Small intestine (tissue), 7 donors: ENCODE data around the gene ZNF511. TPM values are rescaled to one million over a fixed set of nuclear protein-coding genes. Genes with fewer than 3 reads are reported as not detected.

Source experiments
- DNase-seq, 2 donors: peaks; one replicate each; pipeline versions ENCODE4 v3.0.0 to v3.0.0-alpha.2; 2013
- FAIRE-seq: peaks from 2 replicates; lab custom pipeline; 2012; peaks lifted over from hg19 to GRCh38; lab: Jason Lieb, UNC
- H3K27ac ChIP-seq, 3 donors: one replicate each; pipeline ENCODE4 v1.5.1; 2013; ENCODE audit warnings: low read length in 2 of 3, mild to moderate bottlenecking in 2 of 3, control low read depth in 1 of 3, inconsistent platforms in 1 of 3, low read depth in 1 of 3, moderate library complexity in 1 of 3
- H3K27me3 ChIP-seq, 3 donors: one replicate each; pipeline ENCODE4 v1.6.1; 2013; ENCODE audit warnings: low read length in 3 of 3, inconsistent platforms in 1 of 3; ENCODE audit not compliant: control insufficient read depth in 3 of 3, insufficient read depth in 3 of 3
- H3K36me3 ChIP-seq, 3 donors: one replicate each; pipeline ENCODE4 v1.6.1; 2013; ENCODE audit warnings: low read length in 3 of 3, inconsistent platforms in 1 of 3, low read depth in 1 of 3, mild to moderate bottlenecking in 1 of 3, moderate library complexity in 1 of 3; ENCODE audit not compliant: control insufficient read depth in 3 of 3, insufficient read depth in 2 of 3
- H3K4me1 ChIP-seq, 3 donors: one replicate each; pipeline ENCODE4 v1.6.1; 2013; ENCODE audit warnings: low read length in 2 of 3, inconsistent platforms in 1 of 3, low read depth in 1 of 3, mild to moderate bottlenecking in 1 of 3, moderate library complexity in 1 of 3; ENCODE audit not compliant: control insufficient read depth in 3 of 3, insufficient read depth in 2 of 3
- H3K4me3 ChIP-seq, 3 donors: one replicate each; pipeline ENCODE4 v1.5.1; 2013; ENCODE audit warnings: low read length in 3 of 3, control low read depth in 1 of 3, inconsistent platforms in 1 of 3, low read depth in 1 of 3, mild to moderate bottlenecking in 1 of 3, moderate library complexity in 1 of 3
- H3K9me3 ChIP-seq, 2 donors: one replicate each; pipeline ENCODE4 v1.6.1; 2013; ENCODE audit warnings: low read depth in 1 of 2, low read length in 1 of 2; ENCODE audit not compliant: control insufficient read depth in 2 of 2, insufficient read depth in 1 of 2
- WGBS, 3 donors: extraction: QIAGEN DNeasy Blood & Tissue Kit; methylation state at CpG; one replicate each; pipeline ENCODE4 v1.1.7; 2013; 5-methylcytosine and 5-hydroxymethylcytosine counted together
- polyA plus RNA-seq, 4 donors: library from polyadenylated mRNA; stranded (reverse) in 3 of 4; unstranded in 1 of 4; fragments of 200-250 nt in 3 of 4; fragments of 120-200 nt in 1 of 4; gene quantifications; one replicate each; pipeline versions ENCODE4 v1.2.1 to v1.2.3, GENCODE V29; 2013
- donor health status: healthy with polysubstance abuse.
- donor health status: control.
- donor health status: control.
- donor health status: Bipolar disorder and iron deficiency.
- donor health status: healthy.

Gene ZNF511
- polyA plus RNA-seq, 4 donors: 21.8 to 61.5 (median 48.8) TPM

DNA sequence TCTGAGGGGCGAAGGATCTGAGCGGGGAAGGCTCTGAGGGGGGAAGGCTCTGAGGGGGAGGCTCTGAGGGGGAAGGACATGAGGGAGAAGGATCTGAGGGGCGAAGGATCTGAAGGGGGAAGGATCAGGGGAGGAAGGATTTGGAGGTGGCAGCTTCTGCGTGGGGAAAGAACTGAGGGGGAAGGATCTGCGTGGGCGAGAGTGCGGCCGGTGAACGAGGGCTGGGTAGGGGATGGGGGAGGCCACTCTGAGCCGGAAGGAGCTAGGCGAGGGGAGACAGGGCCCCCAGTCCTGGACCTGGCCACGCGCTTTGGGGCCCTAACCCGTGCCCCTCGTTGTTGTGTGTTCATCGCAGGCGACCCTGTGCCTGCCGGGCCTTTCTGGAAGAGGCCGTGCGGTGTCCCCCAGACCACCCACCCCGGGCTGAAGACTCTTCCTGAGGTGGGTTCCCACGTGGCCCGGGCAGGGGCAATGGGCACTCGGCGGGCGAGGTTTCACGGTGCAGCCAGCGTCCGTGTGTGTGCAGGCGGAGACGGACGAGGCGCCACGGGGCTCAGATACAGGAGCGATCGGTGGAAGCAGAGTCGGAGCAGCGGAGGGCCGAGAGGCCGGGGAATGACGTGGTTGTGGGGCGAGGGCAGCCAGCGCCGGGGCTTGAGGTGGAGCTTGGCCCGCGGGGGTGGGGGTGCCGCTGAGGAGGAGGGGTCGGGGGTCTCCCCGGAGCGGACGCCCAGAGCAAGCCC, 26.0 kb downstream of the ZNF511 start:
- FAIRE-seq (no peak), DNase-seq (peak in 1 of 2 donors; percentile 37)
- Histone ChIP-seq H3K27me3 (peaks cover 9 to 69% (median 30%) of the 10 kb centered on the region in 3 donors), H3K4me1 (peaks cover 0 to 9% (median 0%) of the 10 kb centered on the region in 3 donors), H3K36me3 (no peaks in the 10 kb centered on the region), H3K9me3 (no peaks in the 10 kb centered on the region), H3K4me3 (peak overlapping the region in 1 of 3 donors; percentile 60), H3K27ac (no peak overlapping the region)
- 15 to 22% (median 19%) methylated on average over 36 to 51 of the region's 51 CpGs for WGBS, 3 donors

DNA sequence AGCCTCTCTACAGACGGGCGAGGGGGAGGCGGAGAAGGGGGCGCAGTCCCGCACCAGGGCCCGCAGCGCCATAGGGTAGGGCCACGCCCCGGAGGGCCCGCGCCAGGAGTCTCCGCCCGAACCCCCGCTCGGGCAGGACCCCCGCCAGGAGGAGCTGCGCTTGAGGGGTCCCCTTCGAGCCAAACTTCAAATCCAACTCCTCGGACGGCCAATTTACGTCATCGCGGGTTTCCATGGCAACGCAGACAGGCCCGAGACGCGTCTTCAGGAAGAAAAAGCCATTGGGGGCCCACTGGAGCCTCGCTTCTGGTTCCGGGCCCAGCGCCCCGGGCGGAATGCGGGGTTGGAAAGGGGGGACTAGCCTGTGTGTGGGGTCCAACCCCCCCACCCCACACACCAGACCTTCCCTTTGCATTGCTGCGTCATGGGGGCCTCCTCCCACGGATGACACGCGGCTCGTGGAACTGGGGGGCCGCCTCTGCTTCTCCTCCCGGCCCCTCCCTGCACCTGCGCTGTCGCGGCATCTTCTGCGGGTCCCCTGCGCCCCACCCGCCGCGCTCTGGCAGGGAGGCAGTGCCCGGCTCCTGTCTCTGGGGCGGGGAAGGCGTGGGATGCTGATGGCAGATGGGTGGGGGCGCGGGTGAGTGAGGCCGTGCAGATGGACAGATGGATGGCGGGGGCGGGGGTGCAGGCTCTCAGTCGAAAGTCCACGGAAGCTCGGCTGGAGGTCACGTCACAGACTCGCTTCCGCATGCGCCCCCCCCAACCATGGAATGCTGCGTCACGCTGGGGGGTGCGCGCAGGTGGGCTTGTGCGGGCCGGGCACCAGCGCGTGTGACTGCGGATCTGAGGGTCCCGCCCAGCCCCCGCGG, 26.8 kb downstream of the ZNF511 start:
- FAIRE-seq (no peak), DNase-seq (peak; percentile 42 to 69)
- WGBS, 3 donors: 1 to 2% (median 1%) methylated on average over 50 to 75 of the region's 75 CpGs
- Histone ChIP-seq H3K4me3 (peak overlapping the region; percentile 5 to 60 (median 22)), H3K9me3 (no peaks in the 10 kb centered on the region), H3K27me3 (peaks cover 9 to 65% (median 30%) of the 10 kb centered on the region in 3 donors), H3K4me1 (peaks cover 0 to 7% (median 0%) of the 10 kb centered on the region in 3 donors), H3K36me3 (no peaks in the 10 kb centered on the region), H3K27ac (no peak overlapping the region)

DNA sequence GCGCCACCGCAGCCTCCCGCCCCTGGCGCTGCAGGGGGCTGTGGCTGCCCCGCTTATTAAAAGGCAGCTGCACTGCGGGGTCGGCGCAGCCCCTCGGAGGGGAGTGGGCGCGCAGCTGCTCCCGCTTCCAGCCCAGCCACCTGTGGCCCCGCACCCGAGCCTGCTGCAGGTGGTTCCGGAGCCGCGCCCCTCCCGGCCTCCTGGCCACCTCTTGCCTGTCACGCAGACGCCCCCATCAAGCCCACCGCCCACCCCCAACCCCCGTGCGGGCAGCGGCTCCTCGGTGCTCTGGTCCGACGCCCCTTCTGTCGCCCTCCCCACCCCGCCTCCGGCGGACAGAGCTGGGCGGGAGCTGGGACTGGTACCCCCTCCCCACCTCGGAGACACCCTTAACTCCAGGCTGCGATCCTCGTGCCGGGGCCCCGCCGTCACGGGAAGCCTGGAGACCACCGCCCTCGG, 27.4 kb downstream of the ZNF511 start:
- H3K36me3 ChIP-seq: no peaks in the 10 kb centered on the region
- H3K9me3 ChIP-seq: no peaks in the 10 kb centered on the region
- no peak overlapping the region for H3K27ac ChIP-seq
- H3K4me3 ChIP-seq: peak overlapping the region in 1 of 3 donors; percentile 60
- DNase-seq (no peak), FAIRE-seq (no peak)
- peaks cover 0 to 7% (median 0%) of the 10 kb centered on the region in 3 donors for H3K4me1 ChIP-seq
- WGBS, 3 donors: 1 to 5% (median 2%) methylated on average over 27 to 41 of the region's 41 CpGs
- H3K27me3 ChIP-seq: peaks cover 9 to 62% (median 30%) of the 10 kb centered on the region in 3 donors

DNA sequence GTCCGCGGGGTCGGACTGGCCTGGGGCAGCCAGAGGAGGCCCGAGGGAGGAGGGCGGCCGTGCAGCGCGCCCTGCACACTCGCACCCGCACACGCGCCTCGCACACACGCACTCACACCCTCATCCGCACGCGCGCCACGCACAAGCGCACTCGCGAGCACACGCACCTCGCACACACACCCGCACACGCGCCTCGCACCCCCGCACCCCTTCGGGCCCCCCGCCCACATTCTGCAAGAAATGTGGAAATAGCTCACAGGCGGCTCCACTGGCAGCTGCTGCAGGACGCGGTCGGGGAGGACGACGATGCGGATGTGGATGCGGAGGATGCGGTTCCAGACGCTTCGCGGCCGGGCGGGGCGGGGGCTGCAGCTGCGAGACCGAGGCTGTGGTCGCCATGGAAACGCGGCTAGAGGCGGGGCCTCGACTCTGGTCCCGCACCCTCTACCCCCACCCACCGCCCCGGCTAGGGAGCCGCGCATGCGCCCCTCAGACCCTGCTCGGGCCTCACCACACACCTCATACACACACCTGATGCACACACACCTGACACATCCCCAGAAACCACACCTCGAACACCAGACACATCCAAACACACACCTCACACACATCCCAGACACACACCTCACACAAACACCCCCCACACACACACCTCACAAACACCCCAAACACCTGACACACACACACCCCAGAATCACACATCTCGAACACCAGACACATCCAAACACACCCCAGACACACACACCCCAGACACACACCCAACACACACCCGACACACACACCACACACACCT, 28.1 kb downstream of the ZNF511 start, which contains the start of gene CALY:
CALY (minus strand) TSS at position 320 of the 793 bp plus-strand sequence. CDS start 7,907 bp downstream, outside the sequence.
- no peak for FAIRE-seq
- H3K27me3 ChIP-seq: peaks cover 9 to 60% (median 30%) of the 10 kb centered on the region in 3 donors
- no peak within 1 kb of the TSS for H3K27ac ChIP-seq
- peaks cover 0 to 7% (median 0%) of the 10 kb centered on the region in 3 donors for H3K4me1 ChIP-seq
- WGBS, 3 donors: 4 to 12% (median 5%) methylated on average over 51 to 63 of the region's 63 CpGs
- H3K4me3 ChIP-seq: peak within 1 kb of the TSS; percentile 5 to 60 (median 22)
- no peaks in the 10 kb centered on the region for H3K9me3 ChIP-seq
- H3K36me3 ChIP-seq: no peaks in the 10 kb centered on the region
- peak; percentile 34 to 52 for DNase-seq

DNA sequence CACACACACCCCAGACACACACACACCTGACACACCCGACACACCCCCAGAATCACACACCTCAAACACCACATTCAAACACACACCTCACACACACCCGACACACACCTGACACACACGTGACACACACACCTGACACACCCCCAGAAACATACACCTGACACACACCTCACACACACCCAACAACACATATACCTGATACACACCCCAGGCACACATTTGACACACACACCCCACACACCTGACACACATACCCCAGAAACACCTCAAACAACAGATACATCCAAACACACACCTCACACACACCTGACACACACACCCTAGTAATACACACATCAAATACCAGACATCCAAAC, 28.6 kb downstream of the ZNF511 start:
- no peaks in the 10 kb centered on the region for H3K36me3 ChIP-seq
- no peak for FAIRE-seq
- peaks cover 0 to 7% (median 0%) of the 10 kb centered on the region in 3 donors for H3K4me1 ChIP-seq
- no peak overlapping the region for H3K27ac ChIP-seq
- DNase-seq: no peak
- WGBS, 3 donors: 32 to 80% (median 45%) methylated on average over 3 of the region's 3 CpGs
- peaks cover 9 to 56% (median 30%) of the 10 kb centered on the region in 3 donors for H3K27me3 ChIP-seq
- H3K4me3 ChIP-seq: no peak overlapping the region
- H3K9me3 ChIP-seq: no peaks in the 10 kb centered on the region

DNA sequence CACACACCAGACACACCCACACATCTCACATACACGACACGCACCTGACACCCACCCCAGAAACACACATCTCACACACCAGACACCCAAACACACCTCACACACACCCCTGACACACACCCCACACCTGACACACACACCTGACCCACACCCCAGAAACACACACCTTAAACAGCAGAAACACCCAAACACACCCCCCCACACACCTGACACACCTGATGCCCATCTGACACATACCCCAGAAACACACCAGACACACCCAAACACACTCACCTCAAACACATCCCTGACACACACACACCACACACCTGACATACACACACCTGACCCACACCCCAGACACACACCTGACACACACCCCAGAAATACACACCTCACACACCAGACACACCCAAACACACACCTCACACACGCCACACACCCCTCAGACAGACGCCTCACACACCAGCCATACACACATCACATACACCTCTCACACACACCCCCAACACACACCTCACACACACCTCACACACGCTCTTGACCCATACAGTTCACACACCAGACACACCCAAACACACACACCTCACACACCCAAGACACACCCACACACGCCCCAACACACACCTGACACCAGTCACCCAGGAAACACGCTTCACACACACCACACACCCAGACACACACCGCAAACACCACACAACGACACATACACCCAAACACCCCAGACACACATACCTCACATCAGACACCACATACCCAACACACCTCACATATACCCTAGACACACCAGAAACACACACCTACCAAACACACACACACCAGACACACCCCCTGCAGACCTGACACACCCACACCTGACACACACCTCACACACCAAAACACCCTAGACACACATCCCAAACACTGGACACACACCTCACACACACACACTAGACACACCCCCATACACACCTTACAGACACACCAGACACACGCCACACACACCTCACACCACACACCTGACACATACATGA, 29.7 kb downstream of the ZNF511 start:
- no peaks in the 10 kb centered on the region for H3K36me3 ChIP-seq
- H3K27ac ChIP-seq: no peak overlapping the region
- H3K27me3 ChIP-seq: peaks cover 9 to 47% (median 28%) of the 10 kb centered on the region in 3 donors
- WGBS, 3 donors: 67 to 88% (median 68%) methylated on average over 10 of the region's 10 CpGs
- DNase-seq (no peak), FAIRE-seq (no peak)
- peaks cover 0 to 16% (median 0%) of the 10 kb centered on the region in 3 donors for H3K4me1 ChIP-seq
- no peaks in the 10 kb centered on the region for H3K9me3 ChIP-seq
- H3K4me3 ChIP-seq: no peak overlapping the region

DNA sequence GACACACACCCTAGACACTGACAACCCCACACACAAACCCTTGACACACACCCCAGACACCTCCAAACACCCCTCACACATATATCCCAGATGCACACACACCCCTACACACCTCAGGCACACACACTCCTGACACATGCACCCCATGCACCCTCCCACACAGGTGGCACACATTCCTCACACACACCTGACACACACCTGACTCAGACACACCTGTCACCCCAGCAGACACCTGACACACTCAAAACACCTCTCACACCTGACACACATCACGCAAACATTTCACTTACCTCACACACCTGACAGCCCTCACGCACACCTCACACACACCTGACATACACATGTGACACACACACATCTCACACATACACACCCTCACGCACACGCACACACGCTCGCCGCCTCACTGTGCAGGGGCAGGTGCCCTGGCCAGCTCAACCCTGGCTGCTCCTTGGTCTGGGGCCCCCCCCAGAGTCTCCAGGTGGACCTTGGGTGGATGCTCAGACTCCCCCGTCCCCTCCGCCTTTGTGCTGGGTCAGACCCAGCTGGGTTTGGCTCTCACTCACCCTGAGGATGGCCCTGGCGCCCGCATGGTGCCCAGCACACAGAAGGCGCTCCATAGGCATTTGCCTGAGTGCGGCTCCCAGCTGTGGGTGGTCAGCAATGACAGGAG, 31.1 kb downstream of the ZNF511 start:
- H3K4me1 ChIP-seq: peaks cover 0 to 19% (median 0%) of the 10 kb centered on the region in 3 donors
- H3K9me3 ChIP-seq: peaks cover 0 to 2% of the 10 kb centered on the region in 2 donors
- no peaks in the 10 kb centered on the region for H3K36me3 ChIP-seq
- peaks cover 9 to 39% (median 23%) of the 10 kb centered on the region in 3 donors for H3K27me3 ChIP-seq
- no peak for FAIRE-seq
- no peak for DNase-seq
- WGBS, 3 donors: 86 to 94% (median 90%) methylated on average over 13 of the region's 13 CpGs
- H3K27ac ChIP-seq: no peak overlapping the region
- no peak overlapping the region for H3K4me3 ChIP-seq
